IMR-90 (cell line): ENCODE data around the gene UNC5B.

ENCODE experiments used
- BHLHE40 ChIP-seq: fragments of 150-350 bp; IDR thresholded peaks from 2 replicates; pipeline ENCODE4 v1.6.1; 2016; ENCODE audit warnings: mild to moderate bottlenecking, low read depth, low read length
- CEBPB ChIP-seq: IDR thresholded peaks from 2 replicates; pipeline ENCODE4 v1.6.1; 2012; ENCODE audit warnings: low read depth, low read length, improper control_type of control experiment
- CTCF ChIP-seq: conservative IDR thresholded peaks from 2 replicates; pipeline ENCODE4 v1.5.1; 2012; ENCODE audit warnings: mild to moderate bottlenecking, low read depth, low read length, improper control_type of control experiment
- MAFK ChIP-seq: IDR thresholded peaks from 2 replicates; pipeline ENCODE4 v1.6.1; 2012; ENCODE audit warnings: low read depth, low read length, improper control_type of control experiment
- MAZ ChIP-seq: IDR thresholded peaks from 2 replicates; pipeline ENCODE4 v1.6.1; 2012; ENCODE audit warnings: low read depth, mild to moderate bottlenecking, low read length, improper control_type of control experiment, moderate library complexity, borderline replicate concordance
- MXI1 ChIP-seq: IDR thresholded peaks from 2 replicates; pipeline ENCODE4 v1.6.1; 2012; ENCODE audit warnings: low read depth, mild to moderate bottlenecking, low read length, moderate library complexity, borderline replicate concordance
- NFE2L2 ChIP-seq: fragments of 150-350 bp; IDR thresholded peaks from 2 replicates; pipeline ENCODE4 v1.6.1; 2016; ENCODE audit warnings: low read depth, mild to moderate bottlenecking, low read length
- POLR2A ChIP-seq: IDR thresholded peaks from 2 replicates; pipeline ENCODE4 v1.6.1; 2012; ENCODE audit warnings: mild to moderate bottlenecking, low read depth, low read length
- RCOR1 ChIP-seq: IDR thresholded peaks from 2 replicates; pipeline ENCODE4 v1.6.1; 2012; ENCODE audit warnings: mild to moderate bottlenecking, low read length, improper control_type of control experiment; ENCODE audit not compliant: insufficient replicate concordance
- RFX5 ChIP-seq: IDR thresholded peaks from 2 replicates; pipeline ENCODE4 v1.8.0; 2012; ENCODE audit warnings: low read depth, mild to moderate bottlenecking, low read length, moderate library complexity
- USF2 ChIP-seq: fragments of 150-350 bp; IDR thresholded peaks from 2 replicates; pipeline ENCODE4 v1.6.1; 2017; ENCODE audit warnings: mild to moderate bottlenecking, antibody characterized with exemption, low read length, low read depth
- TF ChIP-seq, protein P1 (sequence below): fragments of 150-350 bp; IDR thresholded peaks from 2 replicates; pipeline ENCODE4 v1.6.1; 2016; ENCODE audit warnings: low read depth, mild to moderate bottlenecking, low read length, moderate library complexity, borderline replicate concordance

- no peak; the same call in 1 of the 2 replicates for TF ChIP-seq POLR2A
- TF ChIP-seq CTCF = no peak
- TF ChIP-seq, protein P1, sequence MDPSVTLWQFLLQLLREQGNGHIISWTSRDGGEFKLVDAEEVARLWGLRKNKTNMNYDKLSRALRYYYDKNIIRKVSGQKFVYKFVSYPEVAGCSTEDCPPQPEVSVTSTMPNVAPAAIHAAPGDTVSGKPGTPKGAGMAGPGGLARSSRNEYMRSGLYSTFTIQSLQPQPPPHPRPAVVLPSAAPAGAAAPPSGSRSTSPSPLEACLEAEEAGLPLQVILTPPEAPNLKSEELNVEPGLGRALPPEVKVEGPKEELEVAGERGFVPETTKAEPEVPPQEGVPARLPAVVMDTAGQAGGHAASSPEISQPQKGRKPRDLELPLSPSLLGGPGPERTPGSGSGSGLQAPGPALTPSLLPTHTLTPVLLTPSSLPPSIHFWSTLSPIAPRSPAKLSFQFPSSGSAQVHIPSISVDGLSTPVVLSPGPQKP = no peak
- peak; percentile 97 for TF ChIP-seq CEBPB
- no peak for TF ChIP-seq RFX5
- TF ChIP-seq MXI1 = no peak
- peak; percentile 65; the same call in 1 of the 2 replicates for TF ChIP-seq MAZ
- 0 out of 2 replicates have a peak, but pooled peaks have one; percentile 35 for TF ChIP-seq BHLHE40
- no peak for TF ChIP-seq USF2
- TF ChIP-seq RCOR1 = no peak
- no peak for TF ChIP-seq NFE2L2
- TF ChIP-seq MAFK = peak; percentile 15; the same call in 1 of the 2 replicates
These were observed 54.0 kb downstream of the UNC5B start for GRCh38 chr10:71266147-71266917.
